ENCODE results near the gene RPL15. TPM values are rescaled to one million over a fixed set of nuclear protein-coding genes. Genes with fewer than 3 reads are reported as not detected.

Gene RPL15
- total RNA-seq, 1 donor from 2014 or later: 1,629 TPM

GRCh38 chr3:23919628-23920027 lies 2.7 kb downstream of the RPL15 start:
- H3K4me1 Mint-ChIP-seq (ENCODE audit: low read depth, unreplicated experiment): peaks cover 37% of the 10 kb centered on the region
- Histone ChIP-seq H3K27me3 (ENCODE audit: insufficient read depth, low read length) (no peaks in the 10 kb centered on the region), H3K27ac (ENCODE audit: low read depth, low read length) (no peak overlapping the region), H3K36me3 (ENCODE audit: insufficient read depth, low read length) (peaks cover 26% of the 10 kb centered on the region), H3K4me1 (ENCODE audit: insufficient read depth, low read length) (peaks cover 17% of the 10 kb centered on the region), H3K9me3 (ENCODE audit: insufficient read depth, low read depth, low read length) (no peaks in the 10 kb centered on the region), H3K4me2 (ENCODE audit: low read length) (peak overlapping the region; percentile 59), H4K20me1 (ENCODE audit: insufficient read depth, low read length) (peaks cover 50% of the 10 kb centered on the region), H2AFZ (ENCODE audit: low read depth, low read length) (no peak overlapping the region), H3K9ac (ENCODE audit: low read length) (no peak overlapping the region), H3K4me3 (ENCODE audit: insufficient read depth, low read depth, low read length) (no peak overlapping the region), H3K79me2 (ENCODE audit: insufficient read depth, low read length) (peaks cover 44% of the 10 kb centered on the region)
- DNase-seq (ENCODE audit: low read depth) (no peak), FAIRE-seq (no peak)
- H3K4me3 Mint-ChIP-seq (ENCODE audit: unreplicated experiment): peak overlapping the region; percentile 99
- TF ChIP-seq CTCF (IDR thresholded peaks at IDR 0.05; ENCODE audit: insufficient read depth, low read depth, low read length): no peak
- no peak for TF ChIP-seq EZH2 (IDR thresholded peaks at IDR 0.05; ENCODE audit: insufficient read depth, low read length)
- H3K36me3 Mint-ChIP-seq (ENCODE audit: low read depth, unreplicated experiment): peaks cover 32% of the 10 kb centered on the region
- H3K27ac Mint-ChIP-seq (ENCODE audit: unreplicated experiment): no peak overlapping the region
- no peaks in the 10 kb centered on the region for H3K9me3 Mint-ChIP-seq (ENCODE audit: unreplicated experiment)
- no peaks in the 10 kb centered on the region for H3K27me3 Mint-ChIP-seq (ENCODE audit: low read depth, unreplicated experiment)

GRCh38 chr3:23920151-23920655 lies 3.3 kb downstream of the RPL15 start:
- Mint-ChIP-seq H3K9me3 (ENCODE audit: unreplicated experiment) (no peaks in the 10 kb centered on the region), H3K27me3 (ENCODE audit: low read depth, unreplicated experiment) (no peaks in the 10 kb centered on the region), H3K4me3 (ENCODE audit: unreplicated experiment) (peak overlapping the region; percentile 99), H3K27ac (ENCODE audit: unreplicated experiment) (no peak overlapping the region), H3K4me1 (ENCODE audit: low read depth, unreplicated experiment) (peaks cover 32% of the 10 kb centered on the region), H3K36me3 (ENCODE audit: low read depth, unreplicated experiment) (peaks cover 32% of the 10 kb centered on the region)
- Histone ChIP-seq H4K20me1 (ENCODE audit: insufficient read depth, low read length) (peaks cover 50% of the 10 kb centered on the region), H3K4me1 (ENCODE audit: insufficient read depth, low read length) (peaks cover 17% of the 10 kb centered on the region), H3K27me3 (ENCODE audit: insufficient read depth, low read length) (no peaks in the 10 kb centered on the region), H3K36me3 (ENCODE audit: insufficient read depth, low read length) (peaks cover 26% of the 10 kb centered on the region), H3K9me3 (ENCODE audit: insufficient read depth, low read depth, low read length) (no peaks in the 10 kb centered on the region), H2AFZ (ENCODE audit: low read depth, low read length) (no peak overlapping the region), H3K79me2 (ENCODE audit: insufficient read depth, low read length) (peaks cover 39% of the 10 kb centered on the region), H3K4me2 (ENCODE audit: low read length) (peak overlapping the region; percentile 59), H3K27ac (ENCODE audit: low read depth, low read length) (no peak overlapping the region), H3K9ac (ENCODE audit: low read length) (no peak overlapping the region), H3K4me3 (ENCODE audit: insufficient read depth, low read depth, low read length) (no peak overlapping the region)
- no peak for DNase-seq (ENCODE audit: low read depth)
- no peak for FAIRE-seq
- TF ChIP-seq CTCF (IDR thresholded peaks at IDR 0.05; ENCODE audit: insufficient read depth, low read depth, low read length) (no peak), EZH2 (IDR thresholded peaks at IDR 0.05; ENCODE audit: insufficient read depth, low read length) (no peak)

- Mint-ChIP-seq H3K27me3 (ENCODE audit: low read depth, unreplicated experiment) (no peaks in the 10 kb centered on the region), H3K4me3 (ENCODE audit: unreplicated experiment) (peak overlapping the region; percentile 72), H3K9me3 (ENCODE audit: unreplicated experiment) (no peaks in the 10 kb centered on the region), H3K27ac (ENCODE audit: unreplicated experiment) (peak overlapping the region; percentile 34), H3K36me3 (ENCODE audit: low read depth, unreplicated experiment) (peaks cover 32% of the 10 kb centered on the region), H3K4me1 (ENCODE audit: low read depth, unreplicated experiment) (peaks cover 27% of the 10 kb centered on the region)
- no peak overlapping the region for H3K4me3 ChIP-seq (ENCODE audit: insufficient read depth, low read depth, low read length)
- TF ChIP-seq CTCF (IDR thresholded peaks at IDR 0.05; ENCODE audit: insufficient read depth, low read depth, low read length) (no peak), EZH2 (IDR thresholded peaks at IDR 0.05; ENCODE audit: insufficient read depth, low read length) (no peak)
- DNase-seq (ENCODE audit: low read depth) (no peak), FAIRE-seq (no peak)
- H4K20me1 ChIP-seq (ENCODE audit: insufficient read depth, low read length): peaks cover 45% of the 10 kb centered on the region
- H3K27ac ChIP-seq (ENCODE audit: low read depth, low read length): no peak overlapping the region
- H3K4me1 ChIP-seq (ENCODE audit: insufficient read depth, low read length): peaks cover 10% of the 10 kb centered on the region
- no peak overlapping the region for H3K9ac ChIP-seq (ENCODE audit: low read length)
- H3K4me2 ChIP-seq (ENCODE audit: low read length): no peak overlapping the region
- H3K9me3 ChIP-seq (ENCODE audit: insufficient read depth, low read depth, low read length): no peaks in the 10 kb centered on the region
- H3K27me3 ChIP-seq (ENCODE audit: insufficient read depth, low read length): no peaks in the 10 kb centered on the region
- H3K36me3 ChIP-seq (ENCODE audit: insufficient read depth, low read length): peaks cover 26% of the 10 kb centered on the region
- H3K79me2 ChIP-seq (ENCODE audit: insufficient read depth, low read length): peaks cover 32% of the 10 kb centered on the region
- H2AFZ ChIP-seq (ENCODE audit: low read depth, low read length): no peak overlapping the region
Measured at GRCh38 chr3:23921052-23921511, 4.2 kb downstream of the RPL15 start.

All from astrocyte (in vitro differentiated cells and primary cell).